A549 treated with RU486 at 1 μM for 4 hours (cell line): ENCODE data around the gene GNS. TPM values are rescaled to one million over a fixed set of nuclear protein-coding genes. Genes with fewer than 3 reads are reported as not detected.

Experiments used
- total RNA-seq: library from RNA; stranded (reverse); fragments of 200-300 nt; extraction: Qiagen RNA extraction; gene quantifications from 5 replicates; pipeline ENCODE4 v1.2.3, GENCODE V29; 2022; ENCODE audit warnings: low read depth

The GNS gene
- total RNA-seq: 40.2 to 57.0 TPM (median 54.8 TPM) in 5 replicates

DNA sequence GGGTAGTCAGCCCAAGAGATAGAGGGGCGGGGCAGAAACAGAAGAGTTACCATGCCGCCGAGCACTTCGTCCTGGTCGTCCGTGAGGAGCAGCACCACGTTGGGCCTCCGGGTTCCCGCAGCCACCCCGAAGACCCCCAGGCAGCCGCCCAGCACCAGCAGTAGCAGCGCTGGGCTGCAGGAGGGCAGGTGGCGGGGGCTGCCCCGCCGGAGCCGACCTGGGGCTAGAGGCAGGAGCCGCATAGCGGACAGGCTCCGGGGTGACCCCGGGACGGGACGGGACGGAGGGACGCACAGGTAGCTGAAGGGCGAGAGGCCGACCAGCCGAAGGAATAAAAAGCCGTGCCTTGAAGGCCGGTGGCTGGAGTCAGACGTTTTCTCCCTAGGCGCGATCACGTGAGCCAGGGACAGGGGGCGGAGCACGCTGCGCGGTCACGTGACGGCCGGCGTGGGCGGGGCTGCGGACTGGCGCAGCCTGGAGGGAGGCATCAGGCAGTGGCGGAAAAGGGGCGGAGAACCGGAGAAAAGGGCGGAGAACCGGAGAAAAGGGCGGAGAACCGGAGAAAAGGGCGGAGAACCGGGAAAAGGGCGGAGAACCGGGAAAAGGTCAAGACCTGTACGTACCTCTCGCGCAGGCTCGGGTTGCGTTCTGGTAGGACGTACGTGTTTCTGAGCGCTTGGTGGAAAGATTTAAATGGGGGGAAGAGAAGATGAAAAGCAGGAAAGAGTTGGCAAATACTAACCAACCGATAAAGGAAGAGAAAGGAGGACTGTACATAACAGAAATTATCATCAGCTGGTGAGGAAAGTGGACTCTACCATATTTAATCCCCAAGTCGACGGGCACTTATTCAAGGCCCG, at the start of gene GNS:
GNS (minus strand) TSS at position 372 of the 860 bp plus-strand sequence; CDS start at position 242, 130 bp downstream.

Other genes with a start within 250 kb of the GNS start
- 27.0 to 31.4 TPM (median 30.7 TPM) in 5 replicates for gene RASSF3, start 148.9 kb downstream of the GNS start, total RNA-seq
- gene TBC1D30, start 65.2 kb upstream of the GNS start, total RNA-seq: 1.7 to 2.5 TPM (median 1.9 TPM) in 5 replicates